GM12801 (cell line): ENCODE results near the gene HS1BP3.

ENCODE experiments used
- TF ChIP-seq, protein P1 (sequence below): IDR thresholded peaks from one replicate; pipeline ENCODE4 v1.5.1; 2011; ENCODE audit warnings: control low read depth; ENCODE audit not compliant: insufficient read length; ENCODE audit errors: extremely low read depth

HS1BP3 gene

DNA sequence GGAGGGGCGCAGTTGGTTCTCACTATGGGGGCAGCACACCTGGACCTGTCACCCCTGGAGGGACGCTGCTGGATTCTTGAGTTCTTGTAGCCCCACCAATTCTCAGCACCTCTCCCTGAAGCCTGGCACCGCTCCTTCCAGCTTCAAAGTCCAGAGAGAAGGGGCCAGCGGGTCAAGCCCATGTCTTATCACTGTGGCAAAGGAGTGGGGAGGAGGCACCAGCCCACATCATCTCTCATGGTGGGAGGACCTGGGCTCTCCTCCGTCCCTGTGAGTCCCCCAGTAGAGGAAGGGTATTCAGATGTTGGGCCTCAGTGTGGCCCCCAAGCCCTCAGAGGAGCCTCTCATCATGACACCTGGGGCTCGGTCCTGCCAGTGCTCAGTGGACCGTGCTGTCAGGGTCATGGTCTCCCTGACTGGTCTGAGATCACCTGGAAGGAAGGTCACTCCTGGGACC, 67.4 kb downstream of the HS1BP3 start:
- TF ChIP-seq, protein P1, sequence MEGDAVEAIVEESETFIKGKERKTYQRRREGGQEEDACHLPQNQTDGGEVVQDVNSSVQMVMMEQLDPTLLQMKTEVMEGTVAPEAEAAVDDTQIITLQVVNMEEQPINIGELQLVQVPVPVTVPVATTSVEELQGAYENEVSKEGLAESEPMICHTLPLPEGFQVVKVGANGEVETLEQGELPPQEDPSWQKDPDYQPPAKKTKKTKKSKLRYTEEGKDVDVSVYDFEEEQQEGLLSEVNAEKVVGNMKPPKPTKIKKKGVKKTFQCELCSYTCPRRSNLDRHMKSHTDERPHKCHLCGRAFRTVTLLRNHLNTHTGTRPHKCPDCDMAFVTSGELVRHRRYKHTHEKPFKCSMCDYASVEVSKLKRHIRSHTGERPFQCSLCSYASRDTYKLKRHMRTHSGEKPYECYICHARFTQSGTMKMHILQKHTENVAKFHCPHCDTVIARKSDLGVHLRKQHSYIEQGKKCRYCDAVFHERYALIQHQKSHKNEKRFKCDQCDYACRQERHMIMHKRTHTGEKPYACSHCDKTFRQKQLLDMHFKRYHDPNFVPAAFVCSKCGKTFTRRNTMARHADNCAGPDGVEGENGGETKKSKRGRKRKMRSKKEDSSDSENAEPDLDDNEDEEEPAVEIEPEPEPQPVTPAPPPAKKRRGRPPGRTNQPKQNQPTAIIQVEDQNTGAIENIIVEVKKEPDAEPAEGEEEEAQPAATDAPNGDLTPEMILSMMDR, result no peak

GRCh38 chr2:20582600-20583221, 68.2 kb downstream of the HS1BP3 start:
- TF ChIP-seq, protein P1, result no peak

GRCh38 chr2:20580690-20581437, 70.0 kb downstream of the HS1BP3 start:
- TF ChIP-seq, protein P1, result no peak

GRCh38 chr2:20579866-20580265, 71.0 kb downstream of the HS1BP3 start:
- TF ChIP-seq, protein P1, result no peak

- TF ChIP-seq, protein P1, result no peak
Observed at GRCh38 chr2:20578895-20579825, 71.7 kb downstream of the HS1BP3 start.

DNA sequence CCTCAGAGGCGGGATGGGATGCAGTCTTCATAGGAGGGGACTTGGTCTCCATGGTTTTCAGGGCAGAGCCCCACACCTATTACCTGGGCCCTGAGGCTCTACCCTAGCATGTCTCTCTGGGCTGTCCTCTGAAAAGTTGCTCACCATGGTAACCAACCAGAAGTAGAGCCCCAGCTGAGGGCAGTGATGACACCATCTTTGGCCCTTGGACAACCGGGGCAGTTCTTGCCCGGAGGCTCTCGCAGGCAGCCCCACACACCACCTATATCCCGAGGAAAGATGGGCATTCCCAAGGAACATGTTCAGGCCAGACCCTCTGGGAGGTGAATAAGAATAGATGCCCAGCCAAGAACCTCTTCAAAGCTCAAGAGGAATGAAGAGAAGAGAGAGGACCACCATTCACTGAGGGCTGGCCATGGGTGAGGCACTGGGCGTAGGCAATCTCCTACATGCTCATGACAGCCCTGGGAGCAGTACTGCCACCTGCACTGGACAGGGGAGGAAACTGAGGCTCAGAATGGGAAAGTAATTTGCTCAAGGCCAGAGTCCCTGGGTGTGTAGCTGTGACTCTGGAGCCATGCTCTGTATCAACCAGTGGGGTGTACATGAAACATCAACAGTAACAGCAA, 72.5 kb downstream of the HS1BP3 start:
- TF ChIP-seq, protein P1, result no peak
